Heart right ventricle (tissue), 16 donors: Measurements from ENCODE around the gene PCDH15. TPM values are rescaled to one million over a fixed set of nuclear protein-coding genes. Genes with fewer than 3 reads are reported as not detected.

ENCODE experiments used
- ATAC-seq, 8 donors: fragments of 200-7000 bp; cut with Tn5 transposase; one replicate each; pipeline ENCODE4 v1.9.1; 2020; ENCODE audit warnings: mild to moderate bottlenecking in 8 of 8, moderate library complexity in 8 of 8, moderate number of reproducible peaks in 1 of 8
- DNase-seq, 2 donors: peaks; one replicate each; pipeline ENCODE4 v3.0.0-alpha.2; 2020
- H3K27ac ChIP-seq, 10 donors: fragments of 200-600 bp; sonication (generic) in 2 of 10; one replicate each; pipeline versions ENCODE4 v1.5.0 to v1.8.0; 2020 to 2022; ENCODE audit warnings: mild to moderate bottlenecking in 3 of 10
- H3K27me3 ChIP-seq, 7 donors: fragments of 200-600 bp; one replicate each; pipeline ENCODE4 v1.8.0; 2021 to 2022; ENCODE audit warnings: mild to moderate bottlenecking in 2 of 7
- H3K36me3 ChIP-seq, 9 donors: fragments of 200-600 bp; sonication (generic) in 1 of 9; one replicate each; pipeline versions ENCODE4 v1.5.0 to v1.8.0; 2020 to 2022; ENCODE audit warnings: mild to moderate bottlenecking in 2 of 9
- H3K4me1 ChIP-seq, 9 donors: fragments of 200-600 bp; sonication (generic) in 1 of 9; one replicate each; pipeline versions ENCODE4 v1.5.0 to v1.8.0; 2020 to 2022; ENCODE audit warnings: mild to moderate bottlenecking in 4 of 9
- H3K4me3 ChIP-seq, 10 donors: fragments of 200-600 bp; sonication (generic) in 2 of 10; one replicate each; pipeline versions ENCODE4 v1.5.0 to v1.8.0; 2020 to 2022; ENCODE audit warnings: mild to moderate bottlenecking in 7 of 10, moderate library complexity in 2 of 10
- H3K9me3 ChIP-seq, 11 donors: fragments of 200-600 bp in 10 of 11; sonication (generic) in 2 of 11; one replicate each; pipeline versions ENCODE4 v1.5.0 to v1.8.0; 2013 to 2022; ENCODE audit warnings: mild to moderate bottlenecking in 2 of 11, control low read depth in 1 of 11, moderate library complexity in 1 of 11
- WGBS, 2 donors: extraction: QIAGEN DNeasy Blood & Tissue Kit; methylation state at CpG; one replicate each; pipeline ENCODE4 v1.1.7; 2013; ENCODE audit warnings: inconsistent platforms in 1 of 2; 5-methylcytosine and 5-hydroxymethylcytosine counted together
- intact Hi-C, 10 donors: fragments of 100-400 bp; cut with DNase I; formaldehyde crosslinking; loops; one replicate each; pipeline versions ENCODE4 v1.11.1 to v1.14.2; 2022
- polyA plus RNA-seq, 2 donors: library from polyadenylated mRNA; stranded (reverse); fragments of 200-250 nt; gene quantifications; one replicate each; pipeline ENCODE4 v1.2.3, GENCODE V29; 2013
- total RNA-seq, 10 donors: library from RNA; stranded (reverse); fragmentation: NEBNext Ultra II Directional in 3 of 10; extraction: Animal tissue kit (Norgen Biotek cat#: 25700) in 3 of 10; gene quantifications; one replicate each; pipeline versions ENCODE4 v1.2.1 to v1.2.4, GENCODE V29; 2021 to 2023
- TF ChIP-seq, protein P1 (sequence below), 9 donors: fragments of 200-600 bp; sonication (generic) in 2 of 9; IDR thresholded peaks; one replicate each; pipeline versions ENCODE4 v1.5.0 to v1.8.0; 2021 to 2022; ENCODE audit warnings: antibody characterized with exemption in 9 of 9, mild to moderate bottlenecking in 5 of 9, moderate library complexity in 1 of 9
- donor health status: Arrhythmogenic right ventricular cardiomyopathy.
- donor health status: ischemic (EF 13 %, LVEDD 7.1; RV severe dilation, severe dysfunction).
- donor health status: healthy with polysubstance abuse.
- donor health status: DM: no; HTN: yes; CAD: no.
- donor health status: DM: no; HTN: no; CAD: no.
- donor health status: ischemic (EF 25% LVEDD 6.9; RV normal size, moderate dysfunction).
- donor health status: ischemic (EF 25% LVEDD 5.7; RV mildly dilated, moderate dysfunction).
- donor health status: healthy.
- donor health status: DM: yes; HTN: yes; CAD: no.
- donor health status: Ischemic cardiomyopathy.
- donor health status: ischemic (EF 35%, LVEDD 5.7; RV mildly dilated, moderate dysfunction).
- donor health status: nonischemic (EF 11% LVEDD 7.7; RV severe dilation, severe dysfunction).
- donor health status: DM: yes; HTN: yes; CAD: no.
- donor health status: PGD.
- donor health status: ischemic (EF 29% LVEDD 5.4; RV normal size, mild dysfunction).
- donor health status: nonischemic (EF 23%, LVEDD 6.1; RV moderate dilation, normal function).

PCDH15 gene
- total and polyA plus RNA-seq, 12 donors, result 0.05 to 1.00 (median 0.34) TPM

- intact Hi-C loops, result no loop called here
- Histone ChIP-seq H3K27ac (no peak overlapping the region), H3K36me3 (no peaks in the 10 kb centered on the region), H3K27me3 (no peaks in the 10 kb centered on the region), H3K9me3 (no peaks in the 10 kb centered on the region), H3K4me1 (no peaks in the 10 kb centered on the region), H3K4me3 (no peak overlapping the region)
- 66 to 67% methylated on average over 6 of the region's 6 CpGs for WGBS, 2 donors
- no peak for DNase-seq
- TF ChIP-seq, protein P1, sequence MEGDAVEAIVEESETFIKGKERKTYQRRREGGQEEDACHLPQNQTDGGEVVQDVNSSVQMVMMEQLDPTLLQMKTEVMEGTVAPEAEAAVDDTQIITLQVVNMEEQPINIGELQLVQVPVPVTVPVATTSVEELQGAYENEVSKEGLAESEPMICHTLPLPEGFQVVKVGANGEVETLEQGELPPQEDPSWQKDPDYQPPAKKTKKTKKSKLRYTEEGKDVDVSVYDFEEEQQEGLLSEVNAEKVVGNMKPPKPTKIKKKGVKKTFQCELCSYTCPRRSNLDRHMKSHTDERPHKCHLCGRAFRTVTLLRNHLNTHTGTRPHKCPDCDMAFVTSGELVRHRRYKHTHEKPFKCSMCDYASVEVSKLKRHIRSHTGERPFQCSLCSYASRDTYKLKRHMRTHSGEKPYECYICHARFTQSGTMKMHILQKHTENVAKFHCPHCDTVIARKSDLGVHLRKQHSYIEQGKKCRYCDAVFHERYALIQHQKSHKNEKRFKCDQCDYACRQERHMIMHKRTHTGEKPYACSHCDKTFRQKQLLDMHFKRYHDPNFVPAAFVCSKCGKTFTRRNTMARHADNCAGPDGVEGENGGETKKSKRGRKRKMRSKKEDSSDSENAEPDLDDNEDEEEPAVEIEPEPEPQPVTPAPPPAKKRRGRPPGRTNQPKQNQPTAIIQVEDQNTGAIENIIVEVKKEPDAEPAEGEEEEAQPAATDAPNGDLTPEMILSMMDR (IDR thresholded peaks at IDR 0.05), result no peak
- no peak for ATAC-seq
Observed at GRCh38 chr10:54130394-54130793, 670.6 kb downstream of the PCDH15 start.

GRCh38 chr10:54125098-54125747 is 675.8 kb downstream of the PCDH15 start:
- Histone ChIP-seq H3K4me1 (no peaks in the 10 kb centered on the region), H3K27ac (no peak overlapping the region), H3K36me3 (no peaks in the 10 kb centered on the region), H3K27me3 (no peaks in the 10 kb centered on the region), H3K9me3 (no peaks in the 10 kb centered on the region), H3K4me3 (no peak overlapping the region)
- WGBS, 2 donors, result 65 to 73% methylated on average over 3 of the region's 3 CpGs
- ATAC-seq, result no peak
- DNase-seq, result no peak
- intact Hi-C loops, result no loop called here
- TF ChIP-seq, protein P1 (IDR thresholded peaks at IDR 0.05), result no peak

GRCh38 chr10:54124209-54124885 is 676.7 kb downstream of the PCDH15 start:
- Histone ChIP-seq H3K27me3 (no peaks in the 10 kb centered on the region), H3K36me3 (no peaks in the 10 kb centered on the region), H3K9me3 (no peaks in the 10 kb centered on the region), H3K27ac (no peak overlapping the region), H3K4me3 (no peak overlapping the region), H3K4me1 (no peaks in the 10 kb centered on the region)
- 90 to 91% methylated on average over 6 of the region's 6 CpGs for WGBS, 2 donors
- TF ChIP-seq, protein P1 (IDR thresholded peaks at IDR 0.05), result no peak
- ATAC-seq (no peak), DNase-seq (no peak)
- intact Hi-C loops, result no loop called here

- Histone ChIP-seq H3K9me3 (peaks cover 0 to 10% (median 0%) of the 10 kb centered on the region in 11 donors), H3K36me3 (no peaks in the 10 kb centered on the region), H3K27ac (no peak overlapping the region), H3K4me1 (no peaks in the 10 kb centered on the region), H3K27me3 (no peaks in the 10 kb centered on the region), H3K4me3 (no peak overlapping the region)
- intact Hi-C loops, result no loop called here
- 0 to 38% methylated on average over 1 of the region's 1 CpG for WGBS, 2 donors
- TF ChIP-seq, protein P1 (IDR thresholded peaks at IDR 0.05), result no peak
- ATAC-seq (no peak), DNase-seq (no peak)
Observed at GRCh38 chr10:54120806-54121205, 680.2 kb downstream of the PCDH15 start.
